K562 (cell line): ENCODE results near the gene GNAQ.
"Not testable (repeated sequence)": the region's sequence is repeated elsewhere in the genome, so short reads cannot be mapped to it uniquely, and the experiment has no call there.

Source experiments
- POLR2A ChIP-seq: fragments of 450-650 bp; conservative IDR thresholded peaks from 2 replicates; pipeline ENCODE4 v1.6.1; 2016
- TF ChIP-seq, protein P1 (sequence below), 2 experiments: fragments of 450-650 bp in 1 of 2; sonication (generic) in 1 of 2; formaldehyde crosslinking in 1 of 2; IDR thresholded peaks in 1 of 2; conservative IDR thresholded peaks in 1 of 2; 2 replicates each; pipeline versions ENCODE4 v1.6.1 to v1.8.1; 2016 to 2023; ENCODE audit warnings: mild to moderate bottlenecking in 2 of 2, moderate library complexity in 2 of 2, inconsistent platforms in 1 of 2, missing genetic modification reagents in 1 of 2

DNA sequence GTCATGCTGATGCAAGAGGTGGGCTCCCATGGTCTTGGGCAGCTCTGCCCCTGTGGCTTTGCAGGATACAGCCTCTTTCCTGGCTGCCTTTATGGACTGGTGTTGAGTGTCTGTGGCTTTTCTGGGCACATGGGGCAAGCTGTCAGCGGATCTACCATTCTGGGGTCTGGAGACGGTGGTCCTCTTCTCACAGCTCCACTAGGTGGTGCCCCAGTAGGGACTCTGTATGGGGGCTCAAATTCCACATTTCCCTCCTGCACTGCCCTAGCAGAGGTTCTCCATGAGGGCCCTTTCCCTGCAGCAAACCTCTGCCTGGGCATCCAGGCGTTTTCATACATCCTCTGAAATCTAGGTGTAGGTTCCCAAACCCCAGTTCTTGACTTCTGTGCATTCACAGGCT lies 340.9 kb downstream of the GNAQ start:
- TF ChIP-seq POLR2A: not testable (repeated sequence)
- TF ChIP-seq, protein P1, sequence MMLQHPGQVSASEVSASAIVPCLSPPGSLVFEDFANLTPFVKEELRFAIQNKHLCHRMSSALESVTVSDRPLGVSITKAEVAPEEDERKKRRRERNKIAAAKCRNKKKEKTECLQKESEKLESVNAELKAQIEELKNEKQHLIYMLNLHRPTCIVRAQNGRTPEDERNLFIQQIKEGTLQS (IDR thresholded peaks at IDR 0.05): not testable (repeated sequence)
- TF ChIP-seq, protein P1 (CRISPR knock-in tag; conservative IDR thresholded peaks at IDR 0.05): not testable (repeated sequence)
